Measurements from ENCODE around the gene TRAF2.

DNA sequence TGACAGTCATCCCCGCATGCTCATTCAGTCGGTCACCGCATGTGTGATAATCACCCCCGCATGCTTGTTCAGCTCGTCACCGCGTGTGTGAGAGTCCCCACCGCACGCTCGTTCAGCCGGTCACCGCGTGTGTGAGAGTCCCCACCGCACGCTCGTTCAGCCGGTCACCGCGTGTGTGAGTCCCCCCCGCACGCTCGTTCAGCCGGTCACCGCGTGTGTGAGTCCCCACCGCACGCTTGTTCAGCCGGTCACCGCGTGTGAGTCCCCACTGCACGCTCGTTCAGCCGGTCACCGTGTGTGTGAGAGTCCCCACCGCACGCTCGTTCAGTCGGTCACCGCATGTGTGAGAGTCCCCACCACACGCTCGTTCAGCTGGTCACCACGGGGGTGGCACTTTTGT is 3.5 kb downstream of the TRAF2 start:
- TF ChIP-seq, protein P1, sequence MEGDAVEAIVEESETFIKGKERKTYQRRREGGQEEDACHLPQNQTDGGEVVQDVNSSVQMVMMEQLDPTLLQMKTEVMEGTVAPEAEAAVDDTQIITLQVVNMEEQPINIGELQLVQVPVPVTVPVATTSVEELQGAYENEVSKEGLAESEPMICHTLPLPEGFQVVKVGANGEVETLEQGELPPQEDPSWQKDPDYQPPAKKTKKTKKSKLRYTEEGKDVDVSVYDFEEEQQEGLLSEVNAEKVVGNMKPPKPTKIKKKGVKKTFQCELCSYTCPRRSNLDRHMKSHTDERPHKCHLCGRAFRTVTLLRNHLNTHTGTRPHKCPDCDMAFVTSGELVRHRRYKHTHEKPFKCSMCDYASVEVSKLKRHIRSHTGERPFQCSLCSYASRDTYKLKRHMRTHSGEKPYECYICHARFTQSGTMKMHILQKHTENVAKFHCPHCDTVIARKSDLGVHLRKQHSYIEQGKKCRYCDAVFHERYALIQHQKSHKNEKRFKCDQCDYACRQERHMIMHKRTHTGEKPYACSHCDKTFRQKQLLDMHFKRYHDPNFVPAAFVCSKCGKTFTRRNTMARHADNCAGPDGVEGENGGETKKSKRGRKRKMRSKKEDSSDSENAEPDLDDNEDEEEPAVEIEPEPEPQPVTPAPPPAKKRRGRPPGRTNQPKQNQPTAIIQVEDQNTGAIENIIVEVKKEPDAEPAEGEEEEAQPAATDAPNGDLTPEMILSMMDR (IDR thresholded peaks at IDR 0.05) = no peak
- TF ChIP-seq ZFX (IDR thresholded peaks at IDR 0.05; ENCODE audit: borderline replicate concordance) = no peak
